Activated T-cell treated with anti-CD3 and anti-CD28 coated beads, Interleukin-2, amount 50 U/mL, for 72 hours (primary cell): ENCODE measurements around the gene TCF7L1. TPM values are rescaled to one million over a fixed set of nuclear protein-coding genes. Genes with fewer than 3 reads are reported as not detected.
"Not testable (repeated sequence)": the region's sequence is repeated elsewhere in the genome, so short reads cannot be mapped to it uniquely, and the experiment has no call there.

Experiments used
- ATAC-seq, 2 donors: fragments of 150-1000 bp; cut with Tn5 transposase; replicated peaks in 1 of 2; 2 replicates each; pipeline ENCODE4 v1.10.0; 2021; ENCODE audit warnings: moderate library complexity in 2 of 2, mild to moderate bottlenecking in 1 of 2
- DNase-seq, 2 donors: peaks; one replicate each; pipeline ENCODE4 v3.0.0; 2021 to 2022; ENCODE audit warnings: mixed read lengths in 1 of 2
- H3K27ac Mint-ChIP-seq: one replicate; pipeline ENCODE4 v1.8.0; 2022; ENCODE audit warnings: mild to moderate bottlenecking, moderate library complexity, mixed read lengths
- H3K27me3 Mint-ChIP-seq: one replicate; pipeline ENCODE4 v1.8.0; 2022; ENCODE audit warnings: low read depth, mixed read lengths
- H3K36me3 Mint-ChIP-seq, 2 donors: one replicate each; pipeline ENCODE4 v1.8.0; 2022; ENCODE audit warnings: mixed read lengths in 2 of 2, mild to moderate bottlenecking in 1 of 2; ENCODE audit not compliant: insufficient read depth in 2 of 2
- H3K4me1 Mint-ChIP-seq: one replicate; pipeline ENCODE4 v1.8.0; 2022; ENCODE audit warnings: low read depth, mixed read lengths
- H3K4me3 Mint-ChIP-seq, 2 donors: one replicate each; pipeline ENCODE4 v1.8.0; 2022; ENCODE audit warnings: mild to moderate bottlenecking in 2 of 2, mixed read lengths in 2 of 2, moderate library complexity in 2 of 2
- H3K9me3 Mint-ChIP-seq, 2 donors: one replicate each; pipeline ENCODE4 v1.8.0; 2022; ENCODE audit warnings: mixed read lengths in 2 of 2
- total RNA-seq, 2 donors: library from RNA; stranded (reverse); gene quantifications; one replicate each; pipeline ENCODE4 v1.2.3, GENCODE V29; 2022

TCF7L1 gene
- total RNA-seq, 2 donors from 2014 or later = 0.07 to 0.16 TPM

DNA sequence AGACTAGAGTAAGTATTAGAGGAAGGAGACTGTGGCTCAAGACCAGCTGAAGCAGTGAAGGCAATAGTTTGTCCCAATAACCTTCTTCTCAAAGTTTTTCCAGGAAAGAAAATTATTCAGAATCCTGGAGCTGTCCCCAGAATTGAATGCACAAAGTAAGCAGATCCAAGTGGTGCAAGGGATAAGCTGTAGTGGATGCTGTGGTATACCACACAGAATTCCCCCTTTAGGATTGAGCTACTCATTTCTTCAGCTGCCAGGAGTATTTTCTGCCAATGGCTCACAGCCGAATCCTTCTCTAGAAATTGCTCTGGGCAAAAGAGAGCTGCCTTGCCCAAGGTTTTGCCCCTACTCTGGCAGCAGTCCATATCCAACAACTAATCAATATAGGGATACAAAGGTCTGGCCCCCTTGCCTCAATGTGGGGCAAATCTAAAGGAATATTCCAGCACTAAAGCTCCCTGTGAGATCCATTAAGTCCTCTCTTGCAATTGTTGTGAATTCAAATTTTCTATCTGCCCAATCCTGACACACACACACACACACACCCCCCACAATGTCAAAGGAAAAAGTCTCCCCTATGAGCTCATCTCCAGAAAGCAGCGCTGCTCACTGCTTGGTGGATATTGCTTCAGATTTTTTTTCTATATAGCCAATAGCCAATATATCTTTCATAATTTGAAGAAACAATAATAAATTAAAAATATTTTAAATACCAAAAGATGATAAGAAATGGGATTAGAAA, 18.4 kb upstream of the TCF7L1 start:
- Mint-ChIP-seq H3K27ac (no peak overlapping the region), H3K27me3 (peaks cover 2% of the 10 kb centered on the region), H3K4me1 (peaks cover 3% of the 10 kb centered on the region), H3K36me3 (no peaks in the 10 kb centered on the region), H3K4me3 (no peak overlapping the region), H3K9me3 (no peaks in the 10 kb centered on the region)
- ATAC-seq = no peak
- no peak for DNase-seq

DNA sequence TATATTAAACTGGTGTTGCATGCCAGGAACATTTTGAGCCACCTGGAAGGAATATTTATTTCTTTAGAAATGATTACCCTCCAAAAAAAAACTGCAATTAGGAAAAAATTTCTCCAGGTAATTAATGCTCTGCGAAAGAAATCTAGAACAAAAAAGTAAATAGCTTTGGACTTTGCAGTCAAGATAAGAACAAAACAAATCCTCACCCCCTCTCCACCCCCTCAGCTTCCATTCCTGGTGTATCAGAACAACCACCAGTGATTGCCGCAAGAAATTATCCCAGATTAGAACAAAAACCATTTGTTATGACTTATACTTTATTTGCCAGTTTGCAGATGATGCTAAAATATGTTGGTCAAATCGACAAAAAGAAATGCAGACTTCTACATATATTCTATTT, 17.0 kb upstream of the TCF7L1 start:
- Mint-ChIP-seq H3K36me3 (no peaks in the 10 kb centered on the region), H3K9me3 (no peaks in the 10 kb centered on the region), H3K4me3 (no peak overlapping the region), H3K27ac (no peak overlapping the region), H3K4me1 (peaks cover 5% of the 10 kb centered on the region), H3K27me3 (peaks cover 6% of the 10 kb centered on the region)
- no peak for ATAC-seq
- no peak for DNase-seq

DNA sequence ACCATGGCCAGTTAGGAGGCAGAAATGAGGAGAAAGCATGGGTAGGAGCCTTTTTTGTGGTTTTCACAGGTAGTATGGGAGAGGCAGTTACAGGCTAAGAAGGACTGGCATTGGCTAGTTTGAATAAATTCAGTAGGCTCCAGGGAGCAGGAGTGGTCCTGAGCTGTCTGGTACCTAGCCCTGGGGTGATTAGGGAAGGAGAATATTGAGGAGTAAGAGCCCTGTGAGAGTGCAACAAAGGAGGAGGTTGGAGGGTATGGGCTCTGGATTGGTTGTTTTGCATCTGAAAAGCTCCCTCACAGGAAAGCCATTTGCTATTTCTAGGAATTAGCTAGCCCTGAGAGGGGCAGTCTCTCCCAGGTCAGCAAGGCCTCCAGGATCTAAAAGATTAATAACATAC, 13.3 kb upstream of the TCF7L1 start:
- Mint-ChIP-seq H3K9me3 (no peaks in the 10 kb centered on the region), H3K4me3 (no peak overlapping the region), H3K36me3 (no peaks in the 10 kb centered on the region), H3K27ac (no peak overlapping the region), H3K4me1 (peaks cover 5% of the 10 kb centered on the region), H3K27me3 (peaks cover 6% of the 10 kb centered on the region)
- ATAC-seq (no peak), DNase-seq (no peak)

DNA sequence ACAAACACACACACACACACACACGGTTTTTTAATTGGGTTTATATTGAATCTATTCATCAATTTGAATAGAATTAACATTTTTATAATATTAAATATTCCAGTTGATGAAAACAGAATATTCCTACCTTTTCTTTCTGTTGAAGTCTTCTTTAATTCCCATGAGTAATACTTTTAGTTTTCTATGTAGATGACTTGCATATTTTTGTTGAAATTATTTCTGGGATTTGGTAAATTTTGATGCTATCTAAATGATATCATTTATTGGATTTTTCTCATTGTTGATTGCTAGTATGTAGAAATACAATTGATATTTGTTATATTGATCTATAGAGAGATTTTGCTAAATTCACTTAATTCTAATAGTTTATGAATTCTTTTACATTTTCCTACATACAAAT, 12.8 kb upstream of the TCF7L1 start:
- no peak for ATAC-seq
- peaks cover 6% of the 10 kb centered on the region for H3K27me3 Mint-ChIP-seq
- H3K9me3 Mint-ChIP-seq = no peaks in the 10 kb centered on the region
- no peaks in the 10 kb centered on the region for H3K36me3 Mint-ChIP-seq
- H3K4me1 Mint-ChIP-seq = peaks cover 5% of the 10 kb centered on the region
- no peak for DNase-seq
- H3K27ac Mint-ChIP-seq = no peak overlapping the region
- H3K4me3 Mint-ChIP-seq = no peak overlapping the region

DNA sequence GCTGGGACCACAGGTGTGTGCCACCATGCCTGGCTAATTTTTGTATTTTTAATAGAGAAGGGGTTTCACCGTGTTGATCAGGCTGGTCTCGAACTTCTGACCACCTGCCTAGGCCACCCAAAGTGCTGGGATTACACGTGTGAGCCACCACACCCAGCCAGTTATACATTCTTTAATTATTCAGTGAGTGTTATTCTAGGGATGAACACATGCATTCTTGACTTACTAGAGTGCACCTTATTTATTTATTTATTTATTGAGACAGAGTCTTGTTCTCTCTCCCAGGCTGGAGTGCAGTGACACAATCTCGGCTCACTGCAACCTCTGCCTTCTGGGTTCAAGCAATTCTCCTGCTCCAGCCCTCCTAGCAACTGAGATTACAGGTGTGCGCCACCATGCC, 6.7 kb upstream of the TCF7L1 start:
- H3K27ac Mint-ChIP-seq, H3K4me3 Mint-ChIP-seq, DNase-seq, H3K36me3 Mint-ChIP-seq, H3K4me1 Mint-ChIP-seq, ATAC-seq, H3K9me3 Mint-ChIP-seq: not testable (repeated sequence)
- peaks cover 27% of the 10 kb centered on the region for H3K27me3 Mint-ChIP-seq

DNA sequence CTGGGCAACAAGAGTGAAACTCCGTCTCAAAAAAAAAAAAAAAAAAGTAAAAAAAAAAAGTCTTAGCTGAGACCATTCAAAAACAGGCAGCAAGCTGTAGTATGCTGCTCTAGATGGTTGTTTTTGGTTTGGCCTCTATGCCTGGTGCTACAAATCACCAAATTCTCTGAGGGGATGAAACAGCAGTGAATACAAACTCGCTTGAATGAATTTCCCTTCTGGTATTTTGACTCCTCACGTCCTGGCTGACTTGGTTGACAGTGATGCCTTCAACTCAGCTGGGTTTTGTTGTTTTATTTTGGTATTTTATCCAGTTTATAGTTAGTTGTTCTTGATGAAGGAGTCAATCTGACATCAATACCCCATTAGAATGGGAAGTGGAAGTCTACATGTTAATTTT, 3.3 kb upstream of the TCF7L1 start:
- no peak overlapping the region for H3K4me3 Mint-ChIP-seq
- H3K27me3 Mint-ChIP-seq = peaks cover 46% of the 10 kb centered on the region
- no peak for DNase-seq
- no peaks in the 10 kb centered on the region for H3K36me3 Mint-ChIP-seq
- ATAC-seq = no peak
- no peaks in the 10 kb centered on the region for H3K9me3 Mint-ChIP-seq
- H3K27ac Mint-ChIP-seq = no peak overlapping the region
- H3K4me1 Mint-ChIP-seq = peaks cover 8% of the 10 kb centered on the region

DNA sequence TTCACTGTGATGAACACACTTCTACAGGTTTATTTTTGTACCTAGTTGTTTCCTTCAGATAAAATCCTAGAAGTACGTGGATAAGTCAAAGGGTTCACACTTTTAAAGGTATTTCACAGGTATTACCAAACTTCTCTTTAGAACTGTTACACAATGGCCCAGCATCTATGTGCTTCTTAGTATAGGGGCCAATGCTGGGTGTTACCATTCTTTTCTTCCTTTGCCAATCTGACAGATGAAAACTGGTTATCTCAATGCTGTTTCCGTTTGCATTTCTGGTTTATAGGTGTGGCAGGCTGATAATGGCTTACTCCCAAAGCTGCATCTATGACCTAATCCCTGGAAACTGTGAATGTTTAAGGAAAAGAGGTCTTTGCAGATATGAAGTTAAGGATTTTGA, 2.8 kb upstream of the TCF7L1 start:
- H3K4me3 Mint-ChIP-seq = no peak overlapping the region
- H3K9me3 Mint-ChIP-seq = no peaks in the 10 kb centered on the region
- peaks cover 51% of the 10 kb centered on the region for H3K27me3 Mint-ChIP-seq
- peaks cover 8% of the 10 kb centered on the region for H3K4me1 Mint-ChIP-seq
- ATAC-seq = no peak
- H3K36me3 Mint-ChIP-seq = no peaks in the 10 kb centered on the region
- no peak overlapping the region for H3K27ac Mint-ChIP-seq
- DNase-seq = no peak

DNA sequence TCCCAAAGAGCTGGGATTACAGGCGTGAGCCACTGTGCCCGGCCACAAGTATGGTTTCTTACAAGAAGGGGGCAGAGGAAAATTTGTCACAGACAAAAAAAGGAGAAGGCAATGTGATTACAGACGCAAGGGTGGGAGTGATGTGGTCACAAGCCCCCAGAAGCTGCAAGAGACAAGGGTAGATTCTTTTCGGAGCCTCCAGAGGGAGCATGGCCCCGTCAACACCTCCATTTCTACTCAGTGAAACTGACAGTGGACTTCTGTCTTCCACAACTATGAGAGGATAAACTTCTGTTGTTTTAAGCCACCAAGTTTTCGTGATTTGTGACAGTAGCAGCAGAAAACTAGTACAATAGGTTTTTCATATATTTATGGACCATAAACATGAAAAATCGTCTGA, 2.1 kb upstream of the TCF7L1 start:
- no peaks in the 10 kb centered on the region for H3K9me3 Mint-ChIP-seq
- DNase-seq = no peak
- H3K36me3 Mint-ChIP-seq = no peaks in the 10 kb centered on the region
- H3K27me3 Mint-ChIP-seq = peaks cover 58% of the 10 kb centered on the region
- no peak for ATAC-seq
- no peak overlapping the region for H3K4me3 Mint-ChIP-seq
- H3K4me1 Mint-ChIP-seq = peaks cover 8% of the 10 kb centered on the region
- no peak overlapping the region for H3K27ac Mint-ChIP-seq

DNA sequence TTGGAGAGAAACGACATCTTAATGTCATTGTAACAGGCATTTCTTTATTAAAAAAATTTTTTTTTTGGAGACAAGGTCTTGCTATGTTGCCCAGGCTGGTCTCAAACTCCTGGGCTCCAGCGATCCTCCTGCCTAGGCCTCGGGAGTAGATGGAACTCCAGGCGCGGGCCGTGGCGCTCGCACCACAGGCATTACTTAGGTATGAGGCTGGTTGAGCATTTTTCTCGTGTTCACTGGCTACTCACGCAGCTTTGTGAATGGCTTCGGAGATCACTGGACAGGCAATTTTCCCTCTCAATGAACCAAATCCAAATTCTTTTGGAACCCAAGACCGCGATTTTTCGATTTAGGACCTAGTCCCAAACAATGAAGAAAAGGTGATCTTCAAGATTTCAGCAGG, 795 bp upstream of the TCF7L1 start:
- Mint-ChIP-seq H3K36me3 (no peaks in the 10 kb centered on the region), H3K27ac (no peak overlapping the region), H3K4me3 (peak overlapping the region; percentile 75 to 82), H3K9me3 (no peaks in the 10 kb centered on the region), H3K4me1 (peaks cover 8% of the 10 kb centered on the region), H3K27me3 (peaks cover 71% of the 10 kb centered on the region)
- DNase-seq = no peak
- no peak for ATAC-seq

DNA sequence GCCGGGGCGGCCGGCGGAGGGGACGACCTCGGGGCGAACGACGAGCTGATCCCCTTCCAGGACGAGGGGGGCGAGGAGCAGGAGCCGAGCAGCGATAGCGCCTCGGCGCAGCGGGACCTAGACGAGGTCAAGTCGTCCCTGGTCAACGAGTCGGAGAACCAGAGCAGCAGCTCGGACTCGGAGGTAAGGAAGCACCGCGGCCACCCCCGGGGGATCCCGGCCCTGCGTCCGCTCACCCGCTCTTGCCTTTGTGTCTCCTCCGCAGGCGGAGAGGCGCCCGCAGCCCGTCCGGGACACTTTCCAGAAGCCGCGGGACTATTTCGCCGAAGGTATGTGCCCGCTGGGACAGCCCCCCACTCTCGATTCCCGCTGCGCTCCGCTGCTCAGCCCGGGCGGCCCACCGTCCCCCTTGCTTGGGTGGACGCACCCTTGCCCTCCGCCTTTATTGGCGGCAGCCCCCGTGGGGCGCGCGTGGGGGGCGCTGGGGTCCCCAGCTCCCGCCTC, 611 bp downstream of the TCF7L1 start:
- ATAC-seq = peak; percentile 25 to 30
- Mint-ChIP-seq H3K9me3 (no peaks in the 10 kb centered on the region), H3K27me3 (peaks cover 62% of the 10 kb centered on the region)

DNA sequence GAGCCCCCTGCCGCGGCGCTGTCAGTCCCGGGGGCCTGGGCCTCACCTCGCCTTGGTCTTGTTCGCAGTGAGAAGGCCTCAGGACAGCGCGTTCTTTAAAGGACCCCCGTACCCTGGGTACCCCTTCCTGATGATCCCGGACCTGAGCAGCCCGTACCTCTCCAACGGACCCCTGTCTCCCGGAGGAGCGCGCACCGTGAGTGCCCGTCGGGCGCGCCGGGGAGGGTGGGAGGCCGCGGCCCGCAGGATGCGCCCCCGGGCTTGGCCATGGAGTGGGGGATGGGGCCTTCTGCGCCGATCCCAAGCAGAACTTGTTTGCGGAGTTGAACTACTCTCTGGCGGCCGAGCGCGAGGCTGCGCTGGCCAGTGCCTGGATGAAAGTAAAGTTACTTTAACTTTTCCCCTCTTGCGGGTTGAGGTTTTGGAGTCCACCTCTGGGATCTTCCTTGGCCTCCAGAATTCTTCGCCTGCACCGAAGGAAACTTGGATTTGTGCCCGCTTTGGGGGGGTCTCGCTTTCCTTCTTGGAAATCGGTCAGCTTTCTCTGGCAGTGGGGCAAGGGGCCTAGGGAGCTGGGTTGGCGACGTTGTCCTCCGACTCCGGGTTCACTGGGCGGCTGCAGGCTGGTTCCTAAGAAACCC, 1.2 kb downstream of the TCF7L1 start:
- Mint-ChIP-seq H3K4me3 (peak overlapping the region; percentile 57), H3K36me3 (no peaks in the 10 kb centered on the region), H3K9me3 (no peaks in the 10 kb centered on the region), H3K4me1 (peaks cover 8% of the 10 kb centered on the region), H3K27ac (no peak overlapping the region), H3K27me3 (peaks cover 66% of the 10 kb centered on the region)
- peak in 1 of 2 donors; percentile 11 for DNase-seq
- no peak for ATAC-seq

More for the DNA sequence above, 611 bp downstream of the TCF7L1 start:
- DNase-seq = peak; percentile 28 to 32
- H3K36me3 Mint-ChIP-seq = no peaks in the 10 kb centered on the region
- peaks cover 8% of the 10 kb centered on the region for H3K4me1 Mint-ChIP-seq
- peak overlapping the region; percentile 57 to 71 for H3K4me3 Mint-ChIP-seq
- H3K27ac Mint-ChIP-seq = no peak overlapping the region

DNA sequence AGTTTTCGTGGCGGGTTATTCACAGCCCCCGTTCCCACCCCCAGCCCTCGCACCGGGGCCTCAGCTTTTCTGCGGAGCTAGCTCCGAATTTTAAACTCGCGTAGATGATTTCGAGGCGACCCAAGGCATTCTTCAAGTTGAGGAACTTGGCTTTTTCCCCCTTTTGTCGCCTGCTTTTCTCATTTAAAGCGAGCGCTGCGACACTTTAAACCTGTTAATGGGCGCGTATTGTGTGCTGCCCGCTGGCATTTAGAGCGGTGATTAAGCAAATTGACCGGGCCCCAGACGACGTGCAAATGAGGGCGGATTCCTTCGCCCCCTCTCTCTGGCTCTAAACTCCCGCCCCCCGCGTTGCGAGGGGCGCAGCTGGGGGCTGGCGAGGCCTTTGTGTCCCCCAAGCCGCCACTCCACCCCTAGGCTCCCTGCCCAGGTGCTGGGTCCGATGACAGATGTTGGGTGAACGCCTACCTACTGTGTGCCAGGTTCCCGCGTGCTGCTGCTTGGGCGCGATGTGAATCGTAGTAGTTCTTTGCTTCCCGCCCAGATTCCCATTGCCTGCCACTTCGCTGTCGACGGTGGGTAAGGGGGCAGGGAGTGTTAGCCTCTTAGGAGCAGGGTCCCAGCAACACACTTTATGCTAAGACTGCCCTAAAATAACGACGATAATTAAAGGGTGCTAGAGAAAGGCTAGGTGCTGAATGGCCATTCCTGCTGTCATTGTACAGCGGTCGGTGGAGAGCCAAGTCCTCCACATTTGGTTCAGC, 1.9 kb downstream of the TCF7L1 start:
- Mint-ChIP-seq H3K36me3 (no peaks in the 10 kb centered on the region), H3K27ac (no peak overlapping the region), H3K27me3 (peaks cover 70% of the 10 kb centered on the region), H3K4me3 (peak overlapping the region; percentile 57), H3K4me1 (peaks cover 8% of the 10 kb centered on the region), H3K9me3 (no peaks in the 10 kb centered on the region)
- ATAC-seq = no peak
- DNase-seq = no peak

DNA sequence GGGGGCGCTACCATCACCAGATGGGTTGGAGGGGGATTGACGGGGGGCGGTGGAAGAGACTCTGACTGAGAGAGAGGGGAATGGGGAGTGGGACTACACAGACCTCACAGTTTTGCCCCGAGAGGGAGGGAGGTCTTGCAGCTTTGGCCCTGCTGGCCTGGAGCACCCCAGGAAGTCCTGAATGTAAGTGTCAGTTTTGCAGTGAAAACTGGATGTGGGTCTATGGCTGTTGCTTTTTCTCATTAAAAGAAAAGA, 2.4 kb downstream of the TCF7L1 start:
- Mint-ChIP-seq H3K27ac (no peak overlapping the region), H3K4me1 (peaks cover 8% of the 10 kb centered on the region), H3K4me3 (no peak overlapping the region), H3K36me3 (no peaks in the 10 kb centered on the region), H3K27me3 (peaks cover 70% of the 10 kb centered on the region), H3K9me3 (no peaks in the 10 kb centered on the region)
- ATAC-seq = no peak
- no peak for DNase-seq
